ENCODE data around the gene MFAP3L.

Gene MFAP3L

DNA sequence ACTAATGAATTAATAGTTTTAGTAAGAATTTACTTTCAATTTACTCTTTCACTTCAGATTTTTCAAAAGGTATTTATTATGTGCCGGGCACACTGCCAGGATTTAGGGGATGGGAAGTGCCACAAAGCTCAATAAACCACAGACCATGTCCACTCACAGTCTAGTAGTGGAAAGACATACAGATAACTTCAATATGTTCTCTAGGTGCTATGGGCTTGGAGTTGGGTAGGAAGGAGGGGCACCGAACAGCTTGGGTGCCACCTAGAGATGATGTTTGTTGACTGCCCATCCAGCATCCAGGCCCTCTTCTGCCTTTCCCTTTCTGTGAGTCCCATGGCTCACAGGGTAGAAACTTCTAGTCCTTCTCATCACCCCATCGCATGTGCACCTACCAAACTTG lies 17.8 kb downstream of the MFAP3L start:
- TF ChIP-seq ZNF274 (IDR thresholded peaks at IDR 0.05; ENCODE audit: low read depth, low read length): no peak
- H3K4me3 ChIP-seq (ENCODE audit: low read length): no peak overlapping the region

DNA sequence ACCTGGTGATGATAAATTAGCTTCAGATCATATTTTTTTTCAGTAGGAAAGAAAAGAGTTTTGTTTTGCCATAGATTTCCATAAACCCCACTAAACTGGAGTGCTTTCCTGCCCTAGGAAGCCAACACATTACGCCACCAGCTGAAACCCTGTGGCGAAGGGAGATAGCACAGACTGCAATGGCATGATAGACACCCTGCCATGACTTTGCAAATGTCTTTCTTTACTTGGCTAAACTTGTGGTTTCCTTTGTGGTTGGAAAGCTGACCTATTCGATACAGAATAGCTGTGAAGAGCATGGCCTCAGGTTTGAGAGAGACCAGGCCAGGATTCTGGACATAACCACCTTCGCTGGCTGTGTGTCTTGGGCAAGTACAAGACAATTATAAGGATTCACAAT lies 19.1 kb downstream of the MFAP3L start:
- no peak for TF ChIP-seq ZNF274 (IDR thresholded peaks at IDR 0.05; ENCODE audit: low read depth, low read length)

DNA sequence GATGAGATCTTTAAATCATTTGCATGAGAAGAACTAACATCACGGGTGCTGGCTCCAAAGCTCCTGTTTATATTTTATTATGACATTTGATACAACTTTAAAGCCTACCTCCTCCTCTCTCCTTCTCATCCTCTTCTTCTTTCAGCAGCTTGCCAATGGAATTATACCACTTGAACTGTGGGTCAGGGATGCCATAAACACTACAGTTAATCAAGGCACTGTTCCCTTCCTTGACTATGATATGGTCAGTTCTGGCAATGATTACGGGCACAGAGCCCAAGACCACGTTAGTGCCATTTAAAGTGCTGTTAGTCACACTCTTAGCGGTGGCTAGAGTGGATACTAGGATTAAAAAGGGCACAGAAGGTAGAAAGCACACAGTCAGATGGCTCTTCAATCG lies 20.7 kb downstream of the MFAP3L start:
- H3K4me3 ChIP-seq (ENCODE audit: low read length): no peak overlapping the region
- no peak for TF ChIP-seq ZNF274 (IDR thresholded peaks at IDR 0.05; ENCODE audit: low read depth, low read length)

More for the DNA sequence above, 19.1 kb downstream of the MFAP3L start:
- no peak overlapping the region for H3K4me3 ChIP-seq (ENCODE audit: low read length)

DNA sequence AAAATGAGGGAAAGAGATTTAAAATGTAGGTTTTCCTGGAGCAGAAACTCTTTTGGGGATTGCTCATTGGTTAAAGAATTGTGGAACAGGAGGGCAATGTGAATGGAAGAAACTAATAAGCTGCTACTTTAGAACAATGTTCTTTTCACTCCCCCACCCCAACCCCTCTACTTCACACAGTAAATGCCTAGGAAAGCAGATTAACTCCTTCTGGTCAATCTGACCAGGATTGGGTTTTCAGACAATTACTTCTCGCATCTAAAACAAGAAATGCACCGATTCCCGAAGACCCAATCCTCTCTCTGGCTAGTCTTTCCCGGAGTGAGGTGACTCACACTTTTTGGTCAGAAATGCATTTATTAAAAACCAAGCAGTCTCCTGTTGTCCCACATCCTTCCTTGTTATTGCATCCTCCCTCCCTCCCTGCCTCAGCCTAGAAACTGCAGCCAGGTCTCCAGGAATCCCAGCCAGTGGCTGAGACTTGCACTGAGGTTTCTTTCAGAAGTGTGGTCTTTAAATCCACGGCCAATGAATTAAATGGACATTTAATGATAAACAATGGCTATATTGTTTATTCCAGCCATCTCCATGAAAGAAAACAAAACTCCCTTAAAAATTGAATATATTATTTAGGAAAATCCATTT lies 21.4 kb downstream of the MFAP3L start:
- no peak for TF ChIP-seq ZNF274 (IDR thresholded peaks at IDR 0.05; ENCODE audit: low read depth, low read length)
- H3K4me3 ChIP-seq (ENCODE audit: low read length): no peak overlapping the region

DNA sequence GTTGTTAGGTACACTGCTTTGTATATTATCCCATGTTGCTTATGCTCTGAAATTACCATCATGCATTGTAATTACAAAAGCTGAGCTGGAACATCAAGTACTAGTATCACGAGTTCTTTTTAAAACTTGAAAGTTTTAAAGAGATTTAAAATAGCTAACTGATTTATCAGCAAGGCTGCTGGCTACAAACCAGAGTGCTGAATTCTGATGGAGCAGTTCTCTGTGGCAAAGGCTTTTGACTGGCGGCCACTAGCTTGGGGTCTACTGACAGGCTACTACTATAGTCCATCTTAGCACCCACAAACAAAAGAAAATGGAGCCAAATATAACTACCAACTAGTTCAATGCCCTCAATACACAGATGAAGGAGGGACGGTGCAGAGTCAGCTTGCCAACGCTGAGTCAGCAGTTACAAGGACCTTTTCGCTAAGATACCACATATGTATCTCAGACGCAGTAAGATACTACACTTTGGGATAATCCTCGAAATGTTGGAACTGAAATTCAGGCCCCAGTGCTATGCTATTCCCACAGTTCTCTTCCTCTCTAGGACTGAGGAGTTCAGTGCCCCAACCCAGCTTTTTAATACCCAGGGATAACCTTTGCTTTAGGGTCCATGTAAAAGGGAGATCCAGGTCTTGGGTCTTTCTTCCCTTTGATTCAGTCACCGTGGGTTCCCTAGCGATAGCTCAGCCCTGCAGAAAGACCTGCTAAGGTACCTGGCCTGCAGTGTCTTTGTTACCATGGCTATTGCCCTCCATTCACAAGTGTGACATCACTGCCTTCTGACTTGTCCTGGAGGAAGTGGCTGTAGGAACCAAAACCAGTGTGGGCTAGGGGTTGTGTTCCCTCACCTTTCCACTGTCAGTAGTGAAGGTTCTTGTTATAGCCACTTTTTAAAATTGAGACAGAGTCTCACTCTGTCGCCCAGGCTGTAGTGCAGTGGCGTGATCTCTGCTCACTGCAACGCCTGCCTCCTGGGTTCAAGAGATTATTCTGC lies 22.8 kb downstream of the MFAP3L start:
- H3K4me3 ChIP-seq (ENCODE audit: low read length): no peak overlapping the region
- no peak for TF ChIP-seq ZNF274 (IDR thresholded peaks at IDR 0.05; ENCODE audit: low read depth, low read length)

DNA sequence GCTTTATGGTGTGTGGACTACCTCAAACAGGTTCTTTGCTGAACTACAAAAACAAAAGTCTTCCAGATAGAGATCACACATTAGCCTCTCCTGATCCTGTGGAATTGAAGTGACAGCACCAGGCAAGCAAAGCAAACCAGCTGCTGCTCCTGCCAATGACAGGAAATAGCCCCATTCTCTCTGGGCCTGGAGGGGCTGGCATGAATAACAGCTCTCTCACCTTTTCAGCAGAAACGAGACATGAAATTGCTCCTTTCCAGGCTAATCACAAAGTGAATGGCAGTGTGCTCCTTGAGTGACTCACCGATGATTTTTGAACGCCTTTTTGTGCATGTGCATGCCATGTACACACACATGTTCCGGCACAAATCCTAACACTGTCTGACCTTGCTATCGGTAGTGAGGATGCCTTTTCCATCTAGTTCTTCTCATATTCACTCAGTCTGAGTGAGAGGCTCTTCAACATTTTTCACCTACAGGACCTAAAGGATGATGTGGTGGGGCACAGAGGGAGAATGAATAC lies 24.4 kb downstream of the MFAP3L start:
- TF ChIP-seq ZNF274 (IDR thresholded peaks at IDR 0.05; ENCODE audit: low read depth, low read length): no peak

DNA sequence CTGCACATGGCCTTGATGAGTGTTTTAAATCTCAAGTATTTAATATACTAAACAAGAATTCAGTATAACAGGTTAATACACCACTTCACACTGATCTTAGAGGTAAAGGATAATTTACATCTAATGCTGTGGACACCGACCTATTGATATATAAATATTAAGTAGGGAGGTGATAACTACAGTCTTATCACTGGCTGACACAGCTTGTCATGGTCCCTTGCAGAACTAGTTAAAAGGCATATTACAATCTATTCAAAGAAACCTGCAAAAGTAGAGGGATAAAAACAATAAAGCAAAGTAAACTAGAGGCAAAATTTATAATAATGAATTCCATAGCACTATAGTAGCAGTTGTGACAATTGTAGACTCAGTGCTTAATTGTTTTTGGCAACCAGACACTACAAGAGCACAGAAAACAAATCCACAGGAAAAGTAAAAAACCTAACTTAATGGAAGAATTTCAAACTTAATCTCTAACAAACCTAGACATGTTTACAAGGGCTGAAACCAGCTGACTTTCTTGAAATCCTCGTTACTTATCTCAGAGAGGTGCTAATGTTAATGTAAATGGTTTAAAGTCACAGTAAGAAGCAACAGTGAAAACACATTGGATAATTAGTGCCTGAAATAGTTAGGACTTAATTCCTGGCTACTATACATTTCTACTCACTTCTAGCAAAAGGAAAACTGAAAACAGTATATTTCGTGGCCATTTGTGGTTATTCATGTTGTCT lies 25.0 kb downstream of the MFAP3L start:
- no peak for TF ChIP-seq ZNF274 (IDR thresholded peaks at IDR 0.05; ENCODE audit: low read depth, low read length)
- H3K4me3 ChIP-seq (ENCODE audit: low read length): no peak overlapping the region

More for the DNA sequence above, 24.4 kb downstream of the MFAP3L start:
- no peak overlapping the region for H3K4me3 ChIP-seq (ENCODE audit: low read length)

DNA sequence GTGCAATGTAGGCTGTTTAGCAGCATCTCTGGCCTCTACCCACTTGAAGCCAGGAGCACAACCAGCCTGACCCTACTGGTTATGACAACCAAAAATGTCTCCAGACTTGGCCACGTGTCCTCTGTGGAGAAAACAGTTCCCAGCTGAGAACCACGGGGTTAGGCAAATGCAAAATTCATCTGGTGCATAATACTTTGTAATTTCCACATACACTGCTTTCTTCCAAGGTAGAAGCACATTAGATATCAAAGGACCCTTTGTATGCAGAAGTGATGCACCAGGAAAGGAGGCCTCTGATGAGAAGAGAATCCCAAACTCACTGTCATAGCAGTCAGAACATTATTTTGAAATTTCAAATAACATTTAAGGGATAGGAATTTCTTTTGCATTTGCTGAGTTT lies 26.3 kb downstream of the MFAP3L start:
- TF ChIP-seq ZNF274 (IDR thresholded peaks at IDR 0.05; ENCODE audit: low read depth, low read length): no peak
- H3K4me3 ChIP-seq (ENCODE audit: low read length): no peak overlapping the region

DNA sequence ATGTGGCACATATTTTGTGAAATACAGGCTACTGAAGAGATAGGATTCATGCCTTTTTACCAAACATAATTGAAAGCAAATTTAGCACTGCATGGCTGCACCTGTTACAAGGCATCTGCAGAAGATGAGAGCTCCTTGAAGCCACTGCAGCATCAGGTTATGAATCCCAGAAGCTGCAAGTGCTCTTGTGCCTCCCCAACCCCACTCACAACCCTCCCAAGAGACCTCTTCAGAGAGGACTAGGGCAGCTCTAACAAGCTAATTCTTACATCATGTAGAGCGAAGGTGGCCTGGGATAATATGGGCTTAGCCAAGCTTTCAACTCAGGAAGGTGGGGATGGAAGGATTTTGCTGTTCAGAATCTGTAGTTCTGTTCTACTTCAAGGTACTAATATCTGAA lies 27.2 kb downstream of the MFAP3L start:
- no peak for TF ChIP-seq ZNF274 (IDR thresholded peaks at IDR 0.05; ENCODE audit: low read depth, low read length)
- H3K4me3 ChIP-seq (ENCODE audit: low read length): no peak overlapping the region

DNA sequence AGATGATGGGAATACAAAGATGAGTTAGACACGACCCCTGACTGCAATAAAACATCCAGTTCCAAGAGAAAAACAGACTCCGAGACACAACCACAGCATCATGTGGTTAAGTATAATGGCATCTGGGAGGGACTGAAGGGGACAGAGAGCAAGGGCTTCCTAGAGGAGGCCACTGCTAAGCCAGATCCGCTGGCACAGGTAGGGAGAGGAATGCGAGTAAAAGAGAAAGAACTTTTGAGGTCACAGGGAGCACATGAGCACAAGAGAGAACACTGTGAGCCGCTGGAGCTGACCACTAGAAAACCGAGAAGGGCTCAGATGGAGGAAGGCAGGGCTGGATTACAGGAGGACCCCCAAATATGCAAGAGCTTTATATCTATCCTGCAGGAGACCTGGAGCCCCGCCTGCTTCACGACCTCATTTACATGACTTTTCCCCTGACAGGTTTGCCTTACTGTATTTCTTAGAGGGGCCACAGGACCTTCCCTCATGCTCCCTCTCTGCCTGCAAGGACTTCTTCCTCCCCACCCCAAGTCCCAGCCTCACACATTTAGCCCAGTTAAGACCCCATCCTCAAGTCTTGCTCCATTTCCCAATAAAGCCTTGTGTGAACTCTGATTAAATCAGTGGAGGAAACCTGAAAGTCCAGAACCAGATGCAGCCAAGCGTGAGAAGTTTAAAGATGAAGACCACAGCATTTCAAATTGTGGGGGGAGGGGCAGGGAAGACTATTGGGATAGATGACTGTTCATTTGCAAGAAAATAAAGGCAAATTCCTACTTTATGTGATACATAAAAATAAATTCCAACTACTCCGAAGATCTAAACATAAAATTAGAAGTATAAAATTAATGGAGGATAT lies 29.6 kb downstream of the MFAP3L start:
- TF ChIP-seq ZNF274 (IDR thresholded peaks at IDR 0.05; ENCODE audit: low read depth, low read length): no peak
- H3K4me3 ChIP-seq (ENCODE audit: low read length): no peak overlapping the region

DNA sequence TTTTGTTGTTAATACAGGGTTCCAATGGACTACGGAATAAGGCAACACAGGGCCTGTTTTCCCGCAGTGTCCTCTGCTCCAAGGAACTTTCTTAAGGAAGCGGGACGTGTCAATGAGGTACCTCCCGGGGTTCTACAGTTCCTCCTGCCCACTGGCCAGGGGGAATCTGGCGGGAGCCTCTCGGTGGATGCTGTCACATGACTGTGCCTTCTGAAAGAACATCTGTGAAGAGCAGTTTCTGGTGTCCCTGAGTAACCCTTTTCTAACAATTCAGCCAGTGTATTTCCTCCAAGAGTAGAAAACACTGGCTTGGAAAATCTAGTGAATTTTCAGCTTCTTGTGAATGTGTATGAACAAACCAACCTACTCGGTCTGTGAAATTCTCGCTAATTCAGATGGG lies 32.7 kb downstream of the MFAP3L start:
- H3K4me3 ChIP-seq (ENCODE audit: low read length): no peak overlapping the region
- TF ChIP-seq ZNF274 (IDR thresholded peaks at IDR 0.05; ENCODE audit: low read depth, low read length): no peak

DNA sequence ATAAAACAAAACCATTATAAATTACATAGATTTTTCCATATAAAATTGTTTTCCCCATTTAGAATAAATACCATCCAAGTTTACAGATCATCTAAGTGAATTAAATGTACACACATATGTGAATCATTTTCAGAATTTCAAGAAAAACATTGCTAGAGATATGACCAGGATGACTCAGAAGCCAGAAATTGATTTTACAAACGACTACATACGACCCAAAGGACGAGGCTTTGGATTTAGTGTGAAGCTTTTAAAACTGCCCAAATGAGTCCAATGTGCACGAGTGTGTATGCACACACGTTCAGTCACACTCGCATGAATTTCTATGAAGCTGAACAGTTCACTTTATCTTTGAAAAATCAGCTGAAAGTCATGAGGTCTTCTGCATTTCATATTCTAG lies 37.9 kb downstream of the MFAP3L start:
- no peak overlapping the region for H3K4me3 ChIP-seq (ENCODE audit: low read length)
- no peak for TF ChIP-seq ZNF274 (IDR thresholded peaks at IDR 0.05; ENCODE audit: low read depth, low read length)

Measured in GM08714 (cell line).